Epithelial cell of esophagus (primary cell): ENCODE results near the gene ABL2.
"Not testable (repeated sequence)": the region's sequence is repeated elsewhere in the genome, so short reads cannot be mapped to it uniquely, and the experiment has no call there.

Experiments used
- DNase-seq: peaks from one replicate; pipeline ENCODE4 v3.0.0; 2010; ENCODE audit warnings: low read depth
- H3K4me3 ChIP-seq: 2 replicates; pipeline ENCODE4 v1.5.1; 2011; ENCODE audit warnings: mild to moderate bottlenecking, low read length, control low read depth
- TF ChIP-seq, protein P1 (sequence below): IDR thresholded peaks from 2 replicates; pipeline ENCODE4 v1.5.1; 2011; ENCODE audit warnings: low read depth, mild to moderate bottlenecking, low read length, control low read depth, inconsistent platforms; ENCODE audit not compliant: insufficient read depth; ENCODE audit errors: missing control alignments

Gene ABL2

DNA sequence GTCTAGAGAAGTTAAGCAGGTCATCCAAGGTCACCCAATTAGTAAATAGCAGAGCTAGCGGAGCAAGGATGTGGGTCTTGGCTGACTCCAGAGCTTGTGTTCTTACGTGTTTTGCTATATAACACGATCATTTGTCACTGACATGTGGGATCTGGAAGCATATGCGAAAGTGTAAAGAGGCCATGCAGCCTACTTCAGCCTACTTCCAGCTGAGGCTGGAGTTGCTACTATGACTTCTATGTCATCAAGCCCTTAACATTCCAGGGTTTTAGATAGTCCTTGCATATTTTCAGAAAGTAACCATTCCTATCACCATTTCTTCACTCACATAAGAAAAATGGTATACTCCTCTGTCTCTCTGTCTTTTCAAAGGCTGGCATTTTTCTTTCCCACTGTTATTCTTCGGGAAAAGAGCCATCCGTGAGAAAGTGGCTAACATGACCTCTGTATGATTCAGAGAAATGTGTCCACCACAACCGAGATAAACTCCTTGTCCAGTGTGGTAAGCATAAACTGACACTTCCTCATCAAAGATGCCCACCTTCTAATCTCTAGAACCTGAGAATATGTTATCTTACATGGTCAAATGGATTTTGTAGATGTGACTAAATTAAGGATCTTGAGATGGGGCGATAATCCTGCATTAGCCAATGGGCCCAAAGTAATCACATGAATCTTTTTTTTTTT is 24.0 kb upstream of the ABL2 start:
- DNase-seq = no peak
- TF ChIP-seq, protein P1, sequence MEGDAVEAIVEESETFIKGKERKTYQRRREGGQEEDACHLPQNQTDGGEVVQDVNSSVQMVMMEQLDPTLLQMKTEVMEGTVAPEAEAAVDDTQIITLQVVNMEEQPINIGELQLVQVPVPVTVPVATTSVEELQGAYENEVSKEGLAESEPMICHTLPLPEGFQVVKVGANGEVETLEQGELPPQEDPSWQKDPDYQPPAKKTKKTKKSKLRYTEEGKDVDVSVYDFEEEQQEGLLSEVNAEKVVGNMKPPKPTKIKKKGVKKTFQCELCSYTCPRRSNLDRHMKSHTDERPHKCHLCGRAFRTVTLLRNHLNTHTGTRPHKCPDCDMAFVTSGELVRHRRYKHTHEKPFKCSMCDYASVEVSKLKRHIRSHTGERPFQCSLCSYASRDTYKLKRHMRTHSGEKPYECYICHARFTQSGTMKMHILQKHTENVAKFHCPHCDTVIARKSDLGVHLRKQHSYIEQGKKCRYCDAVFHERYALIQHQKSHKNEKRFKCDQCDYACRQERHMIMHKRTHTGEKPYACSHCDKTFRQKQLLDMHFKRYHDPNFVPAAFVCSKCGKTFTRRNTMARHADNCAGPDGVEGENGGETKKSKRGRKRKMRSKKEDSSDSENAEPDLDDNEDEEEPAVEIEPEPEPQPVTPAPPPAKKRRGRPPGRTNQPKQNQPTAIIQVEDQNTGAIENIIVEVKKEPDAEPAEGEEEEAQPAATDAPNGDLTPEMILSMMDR = no peak
- no peak overlapping the region for H3K4me3 ChIP-seq

DNA sequence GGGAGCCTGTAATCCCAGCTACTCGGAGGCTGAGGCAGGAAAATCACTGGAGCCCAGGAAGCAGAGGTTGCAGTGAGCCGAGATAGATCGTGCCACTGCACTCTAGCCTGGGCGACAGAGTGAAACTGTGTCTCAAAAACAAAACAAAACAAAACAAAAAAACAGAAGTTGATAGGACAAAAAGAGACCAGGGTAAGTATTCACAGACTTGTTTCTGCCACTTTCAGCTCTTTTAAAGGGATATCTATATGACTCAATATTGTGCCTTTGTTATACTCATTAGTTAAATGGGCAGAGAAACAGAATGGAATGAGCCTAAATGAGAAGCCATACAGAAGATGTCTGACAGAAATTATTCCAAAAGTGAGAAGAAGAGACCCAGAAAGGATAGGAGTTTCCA is 23.1 kb upstream of the ABL2 start:
- TF ChIP-seq, protein P1 = no peak
- no peak for DNase-seq
- no peak overlapping the region for H3K4me3 ChIP-seq

DNA sequence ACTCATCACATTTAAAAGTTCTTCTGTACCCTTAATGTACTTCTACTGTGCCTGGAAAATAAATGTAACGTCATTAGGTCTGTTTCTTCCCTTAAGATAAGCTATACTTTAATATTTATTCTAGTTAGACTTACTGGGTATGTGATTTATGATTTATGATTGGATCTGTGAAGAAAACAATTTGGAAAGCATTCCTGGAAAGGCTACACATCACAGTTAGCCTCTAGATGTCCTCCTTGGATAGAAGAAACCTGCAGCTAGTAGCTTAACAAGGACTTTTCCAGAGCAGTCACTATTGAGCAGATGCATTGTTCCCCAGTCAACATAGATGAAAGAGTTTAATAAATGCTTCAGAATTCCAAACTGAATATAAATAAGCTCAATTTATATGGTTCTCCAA is 22.2 kb upstream of the ABL2 start:
- DNase-seq = peak; percentile 58
- no peak overlapping the region for H3K4me3 ChIP-seq
- TF ChIP-seq, protein P1 = peak; percentile 59

DNA sequence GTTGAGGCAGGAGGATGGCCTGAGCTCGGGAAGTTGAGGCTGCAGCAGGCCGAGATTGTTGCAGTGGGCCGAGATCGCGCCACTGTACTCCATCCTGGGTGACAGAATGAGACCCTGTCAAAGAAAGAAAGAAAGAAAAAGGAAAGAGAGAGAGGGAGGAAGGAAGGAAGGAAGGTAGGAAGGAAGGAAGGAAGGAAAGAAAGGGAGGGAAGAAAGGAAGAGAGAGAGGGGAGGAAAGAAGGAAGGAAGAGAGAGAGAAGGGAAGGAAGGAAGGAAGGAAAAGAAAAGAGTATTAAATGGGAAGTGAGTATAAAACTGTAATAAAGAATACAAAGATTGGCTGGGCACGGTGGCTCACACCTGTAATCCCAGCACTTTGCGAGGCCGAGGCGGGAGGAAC is 18.4 kb upstream of the ABL2 start:
- no peak overlapping the region for H3K4me3 ChIP-seq
- TF ChIP-seq, protein P1 = no peak
- DNase-seq = no peak

DNA sequence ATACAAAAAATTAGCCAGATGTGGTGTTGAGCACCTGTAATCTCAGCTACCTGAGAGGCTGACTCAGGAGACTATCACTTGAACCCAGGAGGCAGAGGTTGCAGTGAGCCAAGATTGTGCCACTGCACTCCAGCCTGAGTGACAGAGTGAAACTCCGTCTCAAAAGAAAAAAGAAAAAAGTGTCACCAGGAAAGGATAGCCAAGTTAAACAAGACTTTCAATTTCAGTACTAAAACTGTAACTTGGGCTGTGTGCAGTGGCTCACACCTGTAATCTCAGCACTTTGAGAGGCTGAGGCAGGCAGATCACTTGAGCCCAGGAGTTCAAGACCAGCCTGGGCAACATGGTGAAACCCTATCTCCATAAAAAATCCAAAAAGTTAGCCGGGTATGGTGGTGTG is 15.9 kb upstream of the ABL2 start:
- H3K4me3 ChIP-seq, DNase-seq: not testable (repeated sequence)

DNA sequence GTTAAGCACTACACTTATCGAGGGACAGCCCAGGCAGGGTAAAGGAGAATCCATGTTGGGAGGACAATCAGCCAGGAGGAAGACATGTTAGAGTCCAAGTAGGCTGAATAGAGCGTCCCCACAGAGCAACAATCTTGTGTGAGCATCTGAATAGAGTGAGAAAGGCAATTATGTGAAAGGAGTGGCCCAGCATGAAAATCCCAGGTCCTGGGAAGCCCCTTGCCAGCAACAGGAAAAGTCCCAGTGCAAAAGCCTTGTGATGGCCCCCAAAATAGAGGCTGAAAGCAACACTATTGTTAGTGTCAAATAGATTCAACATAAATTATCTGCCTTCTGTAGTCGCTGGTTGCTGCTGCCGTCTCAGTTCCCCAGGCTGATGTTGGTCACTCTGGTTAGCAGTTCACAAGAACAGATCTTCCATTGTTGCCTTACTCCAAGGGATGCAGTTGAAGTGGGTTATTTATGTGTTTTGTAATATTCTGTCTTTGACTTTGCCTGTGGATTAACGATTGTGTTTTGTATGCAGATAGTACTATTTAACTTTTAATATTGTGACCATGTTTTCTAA is 12.1 kb upstream of the ABL2 start:
- TF ChIP-seq, protein P1 = no peak
- no peak for DNase-seq

DNA sequence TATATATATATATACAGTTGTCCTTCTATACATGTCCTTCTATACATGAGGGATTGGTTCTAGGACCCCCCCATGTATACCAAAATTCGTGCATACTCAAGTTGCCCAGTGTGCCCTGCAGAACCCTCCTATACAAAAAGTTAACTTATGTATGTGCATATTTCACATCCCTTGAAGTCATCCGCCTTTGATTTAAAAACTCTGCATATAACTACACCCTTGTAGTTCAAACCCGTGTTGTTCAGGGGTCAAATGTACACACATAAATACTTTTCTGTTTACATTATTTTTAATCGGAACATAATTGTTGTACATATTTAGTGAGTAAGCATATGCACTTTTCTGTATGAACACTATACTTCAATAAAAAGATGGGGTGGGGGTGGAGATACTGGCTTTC is 7.7 kb upstream of the ABL2 start:
- no peak for DNase-seq
- TF ChIP-seq, protein P1 = no peak
- no peak overlapping the region for H3K4me3 ChIP-seq

More for the DNA sequence above, 12.1 kb upstream of the ABL2 start:
- H3K4me3 ChIP-seq = no peak overlapping the region
